Muscle layer of colon (tissue), 2 donors: ENCODE results near the gene SLC44A4.
"Not testable (repeated sequence)": the region's sequence is repeated elsewhere in the genome, so short reads cannot be mapped to it uniquely, and the experiment has no call there.

Experiments
- H3K27ac ChIP-seq: one replicate; pipeline ENCODE4 v1.7.0; 2013; ENCODE audit warnings: low read depth, mild to moderate bottlenecking, low read length, moderate library complexity
- H3K27me3 ChIP-seq, 2 donors: one replicate each; pipeline ENCODE4 v1.7.0; 2013; ENCODE audit warnings: low read length in 2 of 2, mild to moderate bottlenecking in 2 of 2; ENCODE audit not compliant: insufficient read depth in 2 of 2, control insufficient read depth in 1 of 2
- H3K36me3 ChIP-seq: one replicate; pipeline ENCODE4 v1.7.0; 2013; ENCODE audit warnings: mild to moderate bottlenecking, low read length; ENCODE audit not compliant: insufficient read depth
- H3K4me1 ChIP-seq: one replicate; pipeline ENCODE4 v1.7.0; 2013; ENCODE audit warnings: mild to moderate bottlenecking, low read length; ENCODE audit not compliant: insufficient read depth
- H3K4me3 ChIP-seq, 2 donors: one replicate each; pipeline ENCODE4 v1.7.0; 2013; ENCODE audit warnings: low read length in 2 of 2, low read depth in 1 of 2, mild to moderate bottlenecking in 1 of 2, moderate library complexity in 1 of 2
- H3K9ac ChIP-seq: one replicate; pipeline ENCODE4 v1.7.0; 2013; ENCODE audit warnings: low read length
- H3K9me3 ChIP-seq: one replicate; pipeline ENCODE4 v1.7.0; 2013; ENCODE audit warnings: mild to moderate bottlenecking, low read length
- donor health status: abdominal sarcoma.
- donor health status: Adenocarcinoma of cecum.

SLC44A4 gene

GRCh38 chr6:31834367-31835250, 44.2 kb downstream of the SLC44A4 start:
- no peaks in the 10 kb centered on the region for H3K27me3 ChIP-seq
- peak overlapping the region; percentile 98 for H3K27ac ChIP-seq
- no peaks in the 10 kb centered on the region for H3K9me3 ChIP-seq
- peak overlapping the region; percentile 83 to 95 for H3K4me3 ChIP-seq
- peak overlapping the region; percentile 89 for H3K9ac ChIP-seq
- H3K36me3 ChIP-seq = peaks cover 25% of the 10 kb centered on the region
- peaks cover 46% of the 10 kb centered on the region for H3K4me1 ChIP-seq

GRCh38 chr6:31831350-31832215, 47.2 kb downstream of the SLC44A4 start:
- peaks cover 30% of the 10 kb centered on the region for H3K4me1 ChIP-seq
- H3K27ac ChIP-seq = peak overlapping the region; percentile 85
- H3K9ac ChIP-seq = peak overlapping the region; percentile 82
- no peaks in the 10 kb centered on the region for H3K27me3 ChIP-seq
- no peaks in the 10 kb centered on the region for H3K36me3 ChIP-seq
- H3K9me3 ChIP-seq = no peaks in the 10 kb centered on the region
- peak overlapping the region; percentile 71 to 80 for H3K4me3 ChIP-seq

GRCh38 chr6:31830886-31831335, 47.9 kb downstream of the SLC44A4 start:
- peak overlapping the region; percentile 71 to 80 for H3K4me3 ChIP-seq
- peak overlapping the region; percentile 85 for H3K27ac ChIP-seq

GRCh38 chr6:31829633-31830283, 49.0 kb downstream of the SLC44A4 start:
- no peaks in the 10 kb centered on the region for H3K27me3 ChIP-seq
- H3K4me1 ChIP-seq = peaks cover 33% of the 10 kb centered on the region
- peak overlapping the region; percentile 85 for H3K27ac ChIP-seq

More at GRCh38 chr6:31830886-31831335, 47.9 kb downstream of the SLC44A4 start:
- H3K9me3 ChIP-seq = no peaks in the 10 kb centered on the region
- no peaks in the 10 kb centered on the region for H3K36me3 ChIP-seq
- H3K9ac ChIP-seq = peak overlapping the region; percentile 82
- H3K4me1 ChIP-seq = peaks cover 30% of the 10 kb centered on the region
- H3K27me3 ChIP-seq = no peaks in the 10 kb centered on the region

GRCh38 chr6:31827286-31828079, 51.3 kb downstream of the SLC44A4 start, which contains the start of gene HSPA1B:
TSS of gene HSPA1B (plus strand) at chr6:31827738. CDS start at chr6:31827951, 213 bp downstream.
- Histone ChIP-seq H3K9me3 (no peaks in the 10 kb centered on the region), H3K27ac (peak within 1 kb of the TSS; percentile 78), H3K4me1 (peaks cover 29% of the 10 kb centered on the region)

More at GRCh38 chr6:31829633-31830283, 49.0 kb downstream of the SLC44A4 start:
- Histone ChIP-seq H3K4me3 (peak overlapping the region; percentile 71 to 80), H3K36me3 (no peaks in the 10 kb centered on the region), H3K9ac (peak overlapping the region; percentile 82), H3K9me3 (no peaks in the 10 kb centered on the region)

GRCh38 chr6:31826793-31827285, 52.0 kb downstream of the SLC44A4 start:
- peak overlapping the region; percentile 78 for H3K27ac ChIP-seq
- H3K9ac ChIP-seq = peak overlapping the region; percentile 89
- H3K36me3 ChIP-seq = no peaks in the 10 kb centered on the region
- peak overlapping the region; percentile 5 to 62 for H3K4me3 ChIP-seq
- H3K4me1 ChIP-seq = peaks cover 29% of the 10 kb centered on the region
- no peaks in the 10 kb centered on the region for H3K9me3 ChIP-seq
- no peaks in the 10 kb centered on the region for H3K27me3 ChIP-seq

More at GRCh38 chr6:31827286-31828079, 51.3 kb downstream of the SLC44A4 start, which contains the start of gene HSPA1B:
- H3K9ac ChIP-seq = peak within 1 kb of the TSS; percentile 89
- peak within 1 kb of the TSS; percentile 62 to 73 for H3K4me3 ChIP-seq
- no peaks in the 10 kb centered on the region for H3K36me3 ChIP-seq
- no peaks in the 10 kb centered on the region for H3K27me3 ChIP-seq

GRCh38 chr6:31825553-31825952, 53.2 kb downstream of the SLC44A4 start:
- Histone ChIP-seq H3K4me1 (peaks cover 29% of the 10 kb centered on the region), H3K27ac (peak overlapping the region; percentile 68), H3K36me3 (no peaks in the 10 kb centered on the region), H3K27me3 (no peaks in the 10 kb centered on the region), H3K9ac (no peak overlapping the region), H3K4me3 (no peak overlapping the region), H3K9me3 (no peaks in the 10 kb centered on the region)

- not testable (repeated sequence) for H3K27me3 ChIP-seq, H3K4me3 ChIP-seq, H3K9me3 ChIP-seq, H3K36me3 ChIP-seq, H3K27ac ChIP-seq, H3K9ac ChIP-seq
- H3K4me1 ChIP-seq = peaks cover 37% of the 10 kb centered on the region
These were observed 55.1 kb downstream of the SLC44A4 start for GRCh38 chr6:31823592-31824196.

- peak overlapping the region; percentile 66 to 74 for H3K4me3 ChIP-seq
- H3K27ac ChIP-seq = peak overlapping the region; percentile 94
These were observed 56.6 kb downstream of the SLC44A4 start for GRCh38 chr6:31822036-31822821.

More at GRCh38 chr6:31822036-31822821, 56.6 kb downstream of the SLC44A4 start:
- Histone ChIP-seq H3K36me3 (no peaks in the 10 kb centered on the region), H3K27me3 (no peaks in the 10 kb centered on the region), H3K9ac (peak overlapping the region; percentile 95), H3K9me3 (no peaks in the 10 kb centered on the region), H3K4me1 (peaks cover 48% of the 10 kb centered on the region)
